ENCODE measurements around the gene AUNIP.
"Not testable (repeated sequence)": the region's sequence is repeated elsewhere in the genome, so short reads cannot be mapped to it uniquely, and the experiment has no call there.

AUNIP gene

GRCh38 chr1:25844536-25845337 lies 14.5 kb downstream of the AUNIP start:
- Histone ChIP-seq H3K27me3 (ENCODE audit: control insufficient read depth in 1 of 2, insufficient read depth in 2 of 2, low read length in 2 of 2) (no peaks in the 10 kb centered on the region), H3K4me1 (ENCODE audit: control insufficient read depth, insufficient read depth, low read length) (no peaks in the 10 kb centered on the region), H3K36me3 (ENCODE audit: control insufficient read depth in 2 of 2, insufficient read depth in 2 of 2, low read length in 2 of 2) (no peaks in the 10 kb centered on the region), H3K9me3 (ENCODE audit: control insufficient read depth in 2 of 2, low read length in 2 of 2) (no peaks in the 10 kb centered on the region), H3K4me3 (ENCODE audit: low read length in 2 of 2) (no peak overlapping the region), H3K27ac (ENCODE audit: low read length) (no peak overlapping the region), H3K9ac (ENCODE audit: low read length in 2 of 2) (no peak overlapping the region)

GRCh38 chr1:25843483-25843882 lies 15.8 kb downstream of the AUNIP start:
- Histone ChIP-seq H3K36me3 (ENCODE audit: control insufficient read depth in 2 of 2, insufficient read depth in 2 of 2, low read length in 2 of 2) (no peaks in the 10 kb centered on the region), H3K4me1 (ENCODE audit: control insufficient read depth, insufficient read depth, low read length) (no peaks in the 10 kb centered on the region), H3K27ac (ENCODE audit: low read length) (no peak overlapping the region), H3K4me3 (ENCODE audit: low read length in 2 of 2) (no peak overlapping the region), H3K9ac (ENCODE audit: low read length in 2 of 2) (no peak overlapping the region), H3K27me3 (ENCODE audit: control insufficient read depth in 1 of 2, insufficient read depth in 2 of 2, low read length in 2 of 2) (no peaks in the 10 kb centered on the region), H3K9me3 (ENCODE audit: control insufficient read depth in 2 of 2, low read length in 2 of 2) (no peaks in the 10 kb centered on the region)

GRCh38 chr1:25839808-25840207 lies 19.4 kb downstream of the AUNIP start:
- not testable (repeated sequence) for H3K9ac ChIP-seq (ENCODE audit: low read length in 2 of 2); H3K9me3 ChIP-seq (ENCODE audit: control insufficient read depth in 2 of 2, low read length in 2 of 2); H3K27ac ChIP-seq (ENCODE audit: low read length); H3K4me3 ChIP-seq (ENCODE audit: low read length in 2 of 2); H3K36me3 ChIP-seq (ENCODE audit: control insufficient read depth in 2 of 2, insufficient read depth in 2 of 2, low read length in 2 of 2); H3K4me1 ChIP-seq (ENCODE audit: control insufficient read depth, insufficient read depth, low read length); H3K27me3 ChIP-seq (ENCODE audit: control insufficient read depth in 1 of 2, insufficient read depth in 2 of 2, low read length in 2 of 2)

- no peaks in the 10 kb centered on the region for H3K9me3 ChIP-seq (ENCODE audit: control insufficient read depth in 2 of 2, low read length in 2 of 2)
- no peak overlapping the region for H3K27ac ChIP-seq (ENCODE audit: low read length)
- H3K9ac ChIP-seq (ENCODE audit: low read length in 2 of 2): no peak overlapping the region
- no peaks in the 10 kb centered on the region for H3K27me3 ChIP-seq (ENCODE audit: control insufficient read depth in 1 of 2, insufficient read depth in 2 of 2, low read length in 2 of 2)
- no peak overlapping the region for H3K4me3 ChIP-seq (ENCODE audit: low read length in 2 of 2)
- H3K4me1 ChIP-seq (ENCODE audit: control insufficient read depth, insufficient read depth, low read length): no peaks in the 10 kb centered on the region
- H3K36me3 ChIP-seq (ENCODE audit: control insufficient read depth in 2 of 2, insufficient read depth in 2 of 2, low read length in 2 of 2): peaks cover 18 to 19% of the 10 kb centered on the region in 2 donors
Observed at GRCh38 chr1:25837262-25837875, 21.9 kb downstream of the AUNIP start.

- H3K27me3 ChIP-seq (ENCODE audit: control insufficient read depth in 1 of 2, insufficient read depth in 2 of 2, low read length in 2 of 2): no peaks in the 10 kb centered on the region
- no peak overlapping the region for H3K27ac ChIP-seq (ENCODE audit: low read length)
- no peak overlapping the region for H3K4me3 ChIP-seq (ENCODE audit: low read length in 2 of 2)
- no peak overlapping the region for H3K9ac ChIP-seq (ENCODE audit: low read length in 2 of 2)
- H3K9me3 ChIP-seq (ENCODE audit: control insufficient read depth in 2 of 2, low read length in 2 of 2): no peaks in the 10 kb centered on the region
- peaks cover 25% of the 10 kb centered on the region in 2 donors for H3K36me3 ChIP-seq (ENCODE audit: control insufficient read depth in 2 of 2, insufficient read depth in 2 of 2, low read length in 2 of 2)
- H3K4me1 ChIP-seq (ENCODE audit: control insufficient read depth, insufficient read depth, low read length): no peaks in the 10 kb centered on the region
Observed at GRCh38 chr1:25836695-25837094, 22.6 kb downstream of the AUNIP start.

GRCh38 chr1:25834894-25835293 lies 24.4 kb downstream of the AUNIP start:
- Histone ChIP-seq H3K9me3 (ENCODE audit: control insufficient read depth in 2 of 2, low read length in 2 of 2) (no peaks in the 10 kb centered on the region), H3K36me3 (ENCODE audit: control insufficient read depth in 2 of 2, insufficient read depth in 2 of 2, low read length in 2 of 2) (peaks cover 39 to 43% of the 10 kb centered on the region in 2 donors), H3K4me1 (ENCODE audit: control insufficient read depth, insufficient read depth, low read length) (no peaks in the 10 kb centered on the region), H3K27me3 (ENCODE audit: control insufficient read depth in 1 of 2, insufficient read depth in 2 of 2, low read length in 2 of 2) (no peaks in the 10 kb centered on the region), H3K27ac (ENCODE audit: low read length) (no peak overlapping the region), H3K4me3 (ENCODE audit: low read length in 2 of 2) (no peak overlapping the region), H3K9ac (ENCODE audit: low read length in 2 of 2) (no peak overlapping the region)

- Histone ChIP-seq H3K9me3 (ENCODE audit: control insufficient read depth in 2 of 2, low read length in 2 of 2) (no peaks in the 10 kb centered on the region), H3K4me3 (ENCODE audit: low read length in 2 of 2) (no peak overlapping the region), H3K36me3 (ENCODE audit: control insufficient read depth in 2 of 2, insufficient read depth in 2 of 2, low read length in 2 of 2) (peaks cover 53 to 57% of the 10 kb centered on the region in 2 donors), H3K4me1 (ENCODE audit: control insufficient read depth, insufficient read depth, low read length) (no peaks in the 10 kb centered on the region), H3K9ac (ENCODE audit: low read length in 2 of 2) (no peak overlapping the region), H3K27ac (ENCODE audit: low read length) (no peak overlapping the region), H3K27me3 (ENCODE audit: control insufficient read depth in 1 of 2, insufficient read depth in 2 of 2, low read length in 2 of 2) (no peaks in the 10 kb centered on the region)
Observed at GRCh38 chr1:25833158-25833557, 26.1 kb downstream of the AUNIP start.

- Histone ChIP-seq H3K36me3 (ENCODE audit: control insufficient read depth in 2 of 2, insufficient read depth in 2 of 2, low read length in 2 of 2) (peaks cover 57 to 63% of the 10 kb centered on the region in 2 donors), H3K4me1 (ENCODE audit: control insufficient read depth, insufficient read depth, low read length) (no peaks in the 10 kb centered on the region), H3K9ac (ENCODE audit: low read length in 2 of 2) (no peak overlapping the region), H3K9me3 (ENCODE audit: control insufficient read depth in 2 of 2, low read length in 2 of 2) (no peaks in the 10 kb centered on the region), H3K4me3 (ENCODE audit: low read length in 2 of 2) (no peak overlapping the region), H3K27ac (ENCODE audit: low read length) (no peak overlapping the region), H3K27me3 (ENCODE audit: control insufficient read depth in 1 of 2, insufficient read depth in 2 of 2, low read length in 2 of 2) (no peaks in the 10 kb centered on the region)
Observed at GRCh38 chr1:25832336-25833037, 26.8 kb downstream of the AUNIP start.

- Histone ChIP-seq H3K9me3 (ENCODE audit: control insufficient read depth in 2 of 2, low read length in 2 of 2) (no peaks in the 10 kb centered on the region), H3K36me3 (ENCODE audit: control insufficient read depth in 2 of 2, insufficient read depth in 2 of 2, low read length in 2 of 2) (peaks cover 61 to 64% of the 10 kb centered on the region in 2 donors), H3K9ac (ENCODE audit: low read length in 2 of 2) (no peak overlapping the region), H3K27ac (ENCODE audit: low read length) (no peak overlapping the region), H3K4me1 (ENCODE audit: control insufficient read depth, insufficient read depth, low read length) (no peaks in the 10 kb centered on the region), H3K27me3 (ENCODE audit: control insufficient read depth in 1 of 2, insufficient read depth in 2 of 2, low read length in 2 of 2) (no peaks in the 10 kb centered on the region), H3K4me3 (ENCODE audit: low read length in 2 of 2) (no peak overlapping the region)
Observed at GRCh38 chr1:25831569-25832196, 27.6 kb downstream of the AUNIP start.

- H3K27ac ChIP-seq (ENCODE audit: low read length): no peak overlapping the region
- H3K4me3 ChIP-seq (ENCODE audit: low read length in 2 of 2): no peak overlapping the region
- no peaks in the 10 kb centered on the region for H3K27me3 ChIP-seq (ENCODE audit: control insufficient read depth in 1 of 2, insufficient read depth in 2 of 2, low read length in 2 of 2)
- no peak overlapping the region for H3K9ac ChIP-seq (ENCODE audit: low read length in 2 of 2)
- H3K9me3 ChIP-seq (ENCODE audit: control insufficient read depth in 2 of 2, low read length in 2 of 2): no peaks in the 10 kb centered on the region
- peaks cover 56 to 73% of the 10 kb centered on the region in 2 donors for H3K36me3 ChIP-seq (ENCODE audit: control insufficient read depth in 2 of 2, insufficient read depth in 2 of 2, low read length in 2 of 2)
- no peaks in the 10 kb centered on the region for H3K4me1 ChIP-seq (ENCODE audit: control insufficient read depth, insufficient read depth, low read length)
Observed at GRCh38 chr1:25829046-25829445, 30.2 kb downstream of the AUNIP start.

Data from stomach smooth muscle (tissue), 2 donors.